SK-N-SH treated with all-trans-retinoic acid at 6 μM for 48 hours (cell line): ENCODE measurements around the gene CYTIP.

Experiments
- ISL1 ChIP-seq: fragments of 250-450 bp; sonication (Bioruptor Pico); IDR thresholded peaks from 2 replicates; pipeline ENCODE4 v2.1.2; 2022; ENCODE audit warnings: mild to moderate bottlenecking, moderate library complexity
- ZC3H10 ChIP-seq: fragments of 250-450 bp; sonication (Bioruptor Pico); IDR thresholded peaks from 2 replicates; pipeline ENCODE4 v1.5.1; 2021; ENCODE audit warnings: mild to moderate bottlenecking, moderate library complexity
- ZNF70 ChIP-seq: fragments of 450-650 bp; formaldehyde crosslinking; IDR thresholded peaks from 2 replicates; pipeline ENCODE4 v1.5.0; 2020; ENCODE audit warnings: mild to moderate bottlenecking, moderate library complexity
- TF ChIP-seq, protein P1 (sequence below): fragments of 250-450 bp; sonication (Bioruptor Pico); IDR thresholded peaks from 2 replicates; pipeline ENCODE4 v1.8.0; 2021; ENCODE audit warnings: low read depth, mild to moderate bottlenecking, moderate library complexity, borderline replicate concordance

Gene CYTIP

DNA sequence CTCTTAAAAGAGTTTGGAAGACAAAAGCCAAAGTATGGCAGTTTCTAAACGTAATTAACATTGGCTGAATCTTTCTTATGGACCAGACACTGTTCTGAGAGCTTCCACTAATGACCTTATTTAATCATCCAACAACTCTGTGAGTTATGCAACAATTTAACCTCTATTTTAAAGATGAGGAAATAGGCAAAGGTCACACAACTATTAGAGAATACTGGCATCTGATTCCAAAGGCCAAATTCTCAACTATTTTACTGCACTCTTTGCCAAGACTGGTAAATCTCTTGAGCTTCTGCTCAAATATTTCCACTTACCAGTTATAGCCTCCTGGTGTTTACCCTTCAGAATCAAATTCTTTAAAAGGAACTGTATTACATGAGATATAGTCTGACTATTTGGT lies 76.2 kb downstream of the CYTIP start (continued):
- TF ChIP-seq, protein P1, sequence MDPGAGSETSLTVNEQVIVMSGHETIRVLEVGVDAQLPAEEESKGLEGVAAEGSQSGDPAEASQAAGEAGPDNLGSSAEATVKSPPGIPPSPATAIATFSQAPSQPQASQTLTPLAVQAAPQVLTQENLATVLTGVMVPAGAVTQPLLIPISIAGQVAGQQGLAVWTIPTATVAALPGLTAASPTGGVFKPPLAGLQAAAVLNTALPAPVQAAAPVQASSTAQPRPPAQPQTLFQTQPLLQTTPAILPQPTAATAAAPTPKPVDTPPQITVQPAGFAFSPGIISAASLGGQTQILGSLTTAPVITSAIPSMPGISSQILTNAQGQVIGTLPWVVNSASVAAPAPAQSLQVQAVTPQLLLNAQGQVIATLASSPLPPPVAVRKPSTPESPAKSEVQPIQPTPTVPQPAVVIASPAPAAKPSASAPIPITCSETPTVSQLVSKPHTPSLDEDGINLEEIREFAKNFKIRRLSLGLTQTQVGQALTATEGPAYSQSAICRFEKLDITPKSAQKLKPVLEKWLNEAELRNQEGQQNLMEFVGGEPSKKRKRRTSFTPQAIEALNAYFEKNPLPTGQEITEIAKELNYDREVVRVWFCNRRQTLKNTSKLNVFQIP (CRISPR knock-in tag) = no peak
- TF ChIP-seq ZNF70 (CRISPR knock-in tag) = no peak
- no peak for TF ChIP-seq ZC3H10 (CRISPR knock-in tag)
- no peak for TF ChIP-seq ISL1 (CRISPR knock-in tag)
